Effector CD4-positive, alpha-beta T cell (primary cell): ENCODE results near the gene SLC8A2.
"Not testable (repeated sequence)": the region's sequence is repeated elsewhere in the genome, so short reads cannot be mapped to it uniquely, and the experiment has no call there.

Experiments
- DNase-seq: peaks from one replicate; pipeline ENCODE4 v3.0.0-alpha.2; 2020

Gene SLC8A2

DNA sequence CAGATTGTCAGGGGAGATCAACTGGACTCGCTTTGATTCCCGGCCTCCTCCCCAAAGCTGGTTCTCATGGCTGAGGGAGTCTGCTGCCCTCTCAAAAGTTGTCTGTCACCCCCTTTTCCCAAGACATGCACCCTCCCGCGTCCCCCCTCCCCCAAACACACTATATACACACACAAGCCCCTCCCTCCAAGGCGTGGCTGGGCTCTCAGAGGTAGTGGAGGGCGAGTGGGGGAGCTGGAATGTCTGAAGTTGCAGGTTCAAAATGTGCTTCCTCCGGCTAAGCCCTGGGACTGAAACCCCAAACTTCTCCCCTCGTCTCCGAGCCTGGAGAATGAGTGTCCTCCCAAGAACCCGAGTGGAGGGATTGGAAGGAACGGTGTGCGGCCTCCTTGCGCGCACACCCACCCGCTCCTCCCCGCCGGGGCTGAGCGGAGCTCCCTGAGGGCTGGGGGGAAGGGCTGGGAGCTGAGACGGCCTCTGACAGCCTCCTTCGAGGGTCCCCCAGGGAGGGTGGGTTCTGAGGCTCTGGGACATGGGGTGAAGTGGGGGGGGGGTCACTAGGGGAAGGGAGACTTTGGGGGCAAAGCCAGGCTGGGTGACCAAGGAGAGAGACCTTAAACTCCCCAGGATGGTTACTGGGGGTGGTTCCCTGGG, 42.4 kb downstream of the SLC8A2 start:
- no peak for DNase-seq

DNA sequence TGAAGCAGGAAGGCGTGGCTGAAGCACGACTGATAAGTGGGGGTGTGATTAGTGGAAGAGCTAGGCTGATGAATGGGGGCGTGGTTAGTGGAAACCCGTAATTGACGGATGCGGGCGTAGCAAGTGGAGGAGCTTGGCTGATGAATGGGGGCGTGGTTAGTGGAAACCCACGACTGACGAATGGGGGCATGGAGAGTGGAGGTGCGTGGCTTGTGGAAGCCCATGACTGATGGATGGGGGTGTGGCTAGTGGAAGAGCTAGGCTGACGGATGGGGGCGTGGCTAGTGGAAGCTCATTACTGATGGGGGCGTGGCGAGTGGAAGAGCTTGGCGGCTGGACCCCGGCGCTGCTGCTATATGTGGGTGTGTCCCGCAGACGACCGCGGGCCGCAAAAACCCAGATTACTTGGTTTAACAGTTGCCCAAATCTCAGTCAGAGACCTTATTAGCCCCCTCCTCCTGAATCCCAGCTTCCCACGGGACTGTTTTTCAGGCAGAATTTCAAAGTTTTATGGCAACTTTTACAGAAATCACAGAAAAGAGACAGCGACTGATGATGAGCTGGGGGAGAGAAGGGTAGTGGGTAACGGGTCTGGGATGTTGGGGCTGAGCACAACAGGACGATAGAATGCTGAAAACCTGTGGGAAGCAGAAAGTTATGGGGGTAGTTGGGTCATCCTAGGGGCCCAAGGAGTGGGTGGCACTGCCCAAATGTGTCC, 43.4 kb downstream of the SLC8A2 start:
- peak; percentile 72 for DNase-seq

DNA sequence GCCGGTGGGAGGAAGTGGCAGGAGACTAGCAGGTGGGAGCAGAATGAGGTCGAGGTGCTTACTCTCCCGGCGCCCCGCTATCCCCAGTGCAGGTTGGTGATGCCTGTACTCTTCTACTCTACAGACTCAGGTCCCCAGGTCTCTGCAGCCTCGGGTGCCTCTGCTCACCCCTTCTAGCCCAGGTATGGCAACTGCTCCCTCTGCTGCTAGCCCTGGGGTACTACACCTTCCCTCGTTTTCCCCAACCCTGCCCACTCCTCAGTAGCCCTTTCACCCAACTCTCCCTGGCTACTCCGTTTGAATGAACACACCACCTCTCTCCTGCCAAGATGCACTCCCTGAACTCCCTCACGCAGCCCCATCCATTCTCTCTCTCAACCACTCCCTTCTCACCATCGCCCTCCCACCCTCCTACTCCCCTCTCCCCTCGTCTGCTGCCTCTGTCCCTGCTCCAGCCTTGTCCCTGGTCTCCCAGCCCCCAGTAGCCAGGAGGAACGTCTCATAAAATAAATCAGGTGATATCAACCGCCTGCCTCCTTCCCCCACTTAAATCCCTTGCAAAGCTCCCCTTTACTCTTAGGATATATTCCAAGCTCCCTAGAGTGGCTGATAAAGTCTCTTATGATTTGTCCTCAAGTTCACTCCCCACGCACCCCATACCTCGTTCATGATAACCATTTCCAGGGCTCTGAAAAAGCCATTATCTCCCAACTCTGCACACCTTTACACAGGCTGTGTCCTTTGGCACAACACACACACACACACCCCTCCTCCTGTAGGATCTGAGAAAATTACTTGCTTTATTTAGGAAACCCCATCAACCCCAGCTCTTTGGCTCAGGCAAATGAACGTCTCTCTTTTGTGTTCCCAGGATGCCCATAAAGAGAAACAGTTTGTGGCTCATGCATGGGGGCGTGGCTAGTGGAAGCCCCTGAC, 44.2 kb downstream of the SLC8A2 start:
- DNase-seq: peak; percentile 53

DNA sequence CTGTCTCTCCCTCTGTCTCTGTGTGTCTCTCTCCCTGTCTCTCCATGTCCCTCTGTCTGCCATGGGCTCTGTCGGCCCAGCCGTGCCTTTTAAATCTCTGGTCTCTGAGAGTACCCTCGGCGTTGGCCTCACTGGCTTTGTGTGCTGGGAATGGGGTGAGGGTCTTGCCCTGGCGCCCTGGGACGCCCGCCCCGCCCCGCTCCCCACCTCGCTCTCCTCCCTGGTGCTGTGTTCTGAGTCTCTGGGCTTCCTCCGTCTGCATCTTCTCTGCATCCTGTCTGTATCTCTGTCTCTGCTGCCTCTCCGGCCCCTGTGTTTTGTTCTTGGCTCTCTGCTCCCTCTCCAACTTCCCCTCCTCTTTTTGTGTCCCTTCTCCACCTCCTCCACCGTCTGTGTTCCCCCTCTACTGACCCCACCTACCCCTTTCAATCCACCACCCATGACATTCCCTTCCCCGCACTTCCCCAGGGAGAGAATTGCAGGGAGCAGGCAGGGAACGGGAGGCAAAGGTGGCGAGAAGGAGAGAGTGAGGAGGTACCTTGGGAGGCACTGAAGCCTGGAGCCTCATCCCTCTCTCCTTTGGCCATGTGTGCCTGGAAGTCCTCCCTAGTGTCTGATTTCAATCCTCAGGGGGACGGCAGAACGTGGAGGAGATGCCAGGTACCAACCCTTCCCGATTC, 48.4 kb downstream of the SLC8A2 start:
- no peak for DNase-seq

- DNase-seq: no peak
These were observed 49.1 kb downstream of the SLC8A2 start for GRCh38 chr19:47422417-47423163.

GRCh38 chr19:47421844-47422395, 49.8 kb downstream of the SLC8A2 start:
- DNase-seq: no peak

GRCh38 chr19:47421244-47421786, 50.4 kb downstream of the SLC8A2 start:
- no peak for DNase-seq

DNA sequence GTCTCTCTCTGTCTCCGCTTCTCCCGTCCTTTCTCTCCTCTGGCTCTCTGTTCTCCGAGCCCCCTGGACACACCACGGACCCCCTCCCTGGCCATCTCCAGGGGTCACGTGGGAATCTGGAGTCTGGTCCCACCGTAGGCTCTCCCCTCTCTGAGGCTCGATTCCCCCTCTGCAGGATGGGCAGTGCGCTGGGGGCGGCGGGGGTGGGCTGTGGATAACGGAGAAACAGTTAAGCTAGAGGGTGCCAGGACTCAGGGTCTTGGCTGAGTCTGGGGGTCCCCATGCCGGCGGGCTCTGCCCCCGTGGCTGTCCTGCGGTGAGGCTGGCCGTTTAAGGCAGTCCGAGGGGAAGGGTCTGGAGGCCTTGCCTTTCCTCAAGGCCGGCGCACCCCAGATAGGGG, 51.9 kb downstream of the SLC8A2 start:
- DNase-seq: no peak

GRCh38 chr19:47419030-47419783, 52.5 kb downstream of the SLC8A2 start, which contains the start of gene MEIS3:
TSS of gene MEIS3 (minus strand) at chr19:47419527. CDS start at chr19:47419081, 446 bp downstream.
- no peak for DNase-seq

DNA sequence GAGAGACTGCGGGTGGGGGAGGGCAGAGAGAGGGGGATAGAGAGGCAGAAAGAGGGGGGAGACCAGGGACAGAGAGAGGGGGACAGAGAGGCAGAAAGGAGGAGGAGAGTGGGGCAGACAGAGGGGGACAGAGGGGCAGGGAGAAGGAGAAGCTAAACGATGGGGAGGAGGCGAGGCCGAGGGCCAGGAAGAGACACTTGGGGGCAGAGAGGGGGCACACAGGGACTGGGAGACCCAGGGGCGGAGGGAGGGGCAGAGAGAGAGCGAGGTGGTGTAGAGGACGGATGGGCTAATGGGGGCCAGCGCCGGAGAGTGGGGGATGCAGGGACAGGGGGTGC, 53.0 kb downstream of the SLC8A2 start:
- DNase-seq: no peak

- no peak for DNase-seq
These were observed 53.7 kb downstream of the SLC8A2 start for GRCh38 chr19:47417746-47418691.

DNA sequence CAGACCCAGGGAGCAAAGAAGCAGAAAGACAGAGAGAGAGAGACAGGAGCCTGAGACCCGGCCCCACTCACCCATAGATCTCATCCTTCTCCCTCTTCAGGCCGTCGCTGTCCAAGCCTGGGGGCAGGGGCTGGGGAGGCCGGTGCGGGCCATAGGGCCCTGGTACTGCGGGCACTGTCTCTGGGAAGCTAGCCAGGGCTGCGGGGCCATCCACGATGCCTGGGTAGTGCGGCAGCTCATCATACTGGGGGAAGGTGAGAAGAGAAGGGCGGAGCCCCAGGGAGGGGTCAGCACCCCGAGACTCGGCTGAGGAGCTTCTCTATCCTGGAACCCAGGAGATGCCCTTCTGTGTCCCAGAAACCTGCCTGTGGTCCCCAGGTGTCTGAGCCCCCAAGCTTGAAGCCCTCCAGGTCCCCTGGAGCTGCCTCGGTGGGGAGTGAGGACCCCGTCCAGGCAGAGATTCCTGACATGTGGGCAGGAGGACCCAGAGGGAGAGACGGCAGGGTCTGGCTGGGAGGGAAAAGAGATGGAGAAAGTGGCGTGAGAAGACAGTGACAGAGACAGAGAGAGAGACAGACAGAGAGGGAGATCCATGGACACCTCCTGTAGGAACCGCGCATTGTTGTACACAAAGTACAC, 54.5 kb downstream of the SLC8A2 start:
- no peak for DNase-seq

DNA sequence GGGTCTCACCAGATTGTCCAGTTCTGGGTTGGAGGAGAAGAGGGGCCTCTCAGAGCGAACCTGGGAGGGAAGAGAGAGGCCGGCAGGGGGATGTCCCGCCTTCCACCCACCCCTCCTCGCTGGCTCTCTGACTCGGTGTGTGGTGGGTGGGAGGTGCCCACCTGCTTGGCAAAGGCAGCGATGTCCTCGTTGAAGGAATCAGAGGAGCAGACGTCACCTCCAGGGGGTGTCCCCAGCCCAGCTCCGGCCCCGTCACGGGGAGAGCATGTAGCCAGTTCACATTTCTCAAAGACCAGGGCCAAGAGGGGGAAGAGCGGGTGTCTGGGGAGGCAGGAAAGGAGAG, 55.1 kb downstream of the SLC8A2 start:
- DNase-seq: no peak

GRCh38 chr19:47415953-47416642, 55.6 kb downstream of the SLC8A2 start:
- no peak for DNase-seq

DNA sequence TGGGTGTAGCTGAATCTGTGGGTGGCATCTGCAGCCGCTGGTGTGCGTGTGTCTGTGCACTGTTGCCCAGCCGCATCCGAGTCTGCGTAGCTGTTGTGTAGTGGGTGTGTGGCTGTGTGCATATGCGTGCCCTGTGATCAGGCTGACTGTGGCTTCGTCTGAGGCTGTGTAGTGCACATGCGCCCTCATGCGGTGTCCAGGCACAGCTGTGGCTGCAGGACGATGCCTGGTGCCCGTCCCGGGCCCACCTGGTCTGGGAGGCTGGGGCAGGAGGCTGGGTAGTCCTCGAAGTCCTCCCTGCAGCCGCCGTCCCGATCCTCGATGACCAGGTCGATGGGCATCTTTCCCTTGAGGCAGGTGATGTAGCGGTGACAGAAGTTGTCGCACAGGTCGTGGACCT, 57.2 kb downstream of the SLC8A2 start:
- DNase-seq: no peak

- no peak for DNase-seq
These were observed 57.8 kb downstream of the SLC8A2 start for GRCh38 chr19:47413941-47414340.

- not testable (repeated sequence) for DNase-seq
These were observed 60.0 kb downstream of the SLC8A2 start for GRCh38 chr19:47411696-47412095.

DNA sequence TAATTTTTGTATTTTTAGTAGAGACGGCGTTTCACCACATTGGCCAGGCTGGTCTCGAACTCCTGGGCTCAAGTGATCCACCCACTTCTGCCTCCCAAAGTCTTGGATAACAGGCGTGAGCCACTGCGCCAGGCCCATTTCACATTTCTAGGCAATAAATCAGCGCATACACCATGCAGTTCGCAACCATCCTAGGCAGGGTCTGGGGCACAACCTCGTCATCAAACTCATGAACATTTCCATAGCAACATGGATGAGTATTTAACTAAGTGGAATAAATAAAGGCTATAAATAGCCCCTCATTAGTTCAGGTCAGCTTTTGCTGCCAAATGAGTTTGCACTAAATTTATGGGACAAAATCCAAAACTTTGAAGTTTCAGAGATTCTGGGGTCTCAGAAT, 60.6 kb downstream of the SLC8A2 start:
- DNase-seq: no peak
